ENCODE measurements around the gene CSTF3. TPM values are rescaled to one million over a fixed set of nuclear protein-coding genes. Genes with fewer than 3 reads are reported as not detected.

CSTF3 gene
- total RNA-seq, 1 experiment from 2014 or later = 45.6 TPM

- peaks cover 27% of the 10 kb centered on the region for H3K4me1 Mint-ChIP-seq (ENCODE audit: low read depth, unreplicated experiment)
- peak; percentile 64 to 66 for DNase-seq
- Histone ChIP-seq H3K27me3 (replicated peaks; ENCODE audit: control insufficient read depth, insufficient read depth, low read length) (no peaks in the 10 kb centered on the region), H3K4me1 (peaks cover 30% of the 10 kb centered on the region), H3K4me3 (ENCODE audit: low read depth, low read length) (no peak overlapping the region), H3K9me3 (no peaks in the 10 kb centered on the region), H3K36me3 (ENCODE audit: control insufficient read depth, insufficient read depth, low read length) (no peaks in the 10 kb centered on the region)
- H3K4me3 Mint-ChIP-seq (ENCODE audit: unreplicated experiment) = no peak overlapping the region
- TF ChIP-seq CTCF (IDR thresholded peaks at IDR 0.05; ENCODE audit: insufficient read depth in 1 of 2, low read depth in 1 of 2, low read length in 1 of 2, severe bottlenecking in 1 of 2, unreplicated experiment in 1 of 2) = no peak
- no peaks in the 10 kb centered on the region for H3K27me3 Mint-ChIP-seq (ENCODE audit: insufficient read depth, unreplicated experiment)
- ChIA-PET CTCF (interaction anchor here (0.5 kb wide), 1 partner anchor 635 kb away, joined by 4 read pairs; no protein-coding TSS in a partner anchor), POLR2A (no interaction called here)
- intact Hi-C loops (cut with micrococcal nuclease; ENCODE audit: unreplicated experiment) = no loop called here
- BruUV-seq (replicated peaks) = no TSS peak
- peaks cover 5% of the 10 kb centered on the region for H3K36me3 Mint-ChIP-seq (ENCODE audit: insufficient read depth, unreplicated experiment)
- peak overlapping the region; percentile 10 for H3K27ac Mint-ChIP-seq (ENCODE audit: unreplicated experiment)
- H3K9me3 Mint-ChIP-seq (ENCODE audit: unreplicated experiment) = no peaks in the 10 kb centered on the region
Observed at GRCh38 chr11:33172996-33173395, 11.7 kb upstream of the CSTF3 start.

DNA sequence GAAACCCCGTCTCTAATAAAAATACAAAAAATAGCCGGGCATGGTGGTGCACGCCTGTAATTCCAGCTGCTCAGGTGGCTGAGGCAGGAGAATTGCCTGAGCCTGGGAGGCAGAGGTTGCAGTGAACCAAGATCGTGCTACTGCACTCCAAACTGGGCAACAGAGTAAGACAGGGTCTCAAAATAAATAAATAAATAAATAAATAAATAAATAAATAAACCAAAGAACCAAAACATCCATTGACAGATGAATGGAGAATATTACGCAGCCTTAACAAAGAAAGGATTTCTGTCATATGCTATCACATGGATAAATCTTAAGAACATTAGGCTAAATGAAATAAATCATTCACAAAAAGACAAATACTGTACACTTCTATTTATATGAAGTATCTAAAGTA is 11.1 kb upstream of the CSTF3 start:
- no peaks in the 10 kb centered on the region for H3K27me3 Mint-ChIP-seq (ENCODE audit: insufficient read depth, unreplicated experiment)
- Histone ChIP-seq H3K4me3 (ENCODE audit: low read depth, low read length) (no peak overlapping the region), H3K36me3 (ENCODE audit: control insufficient read depth, insufficient read depth, low read length) (no peaks in the 10 kb centered on the region), H3K9me3 (no peaks in the 10 kb centered on the region), H3K4me1 (peaks cover 25% of the 10 kb centered on the region), H3K27me3 (replicated peaks; ENCODE audit: control insufficient read depth, insufficient read depth, low read length) (no peaks in the 10 kb centered on the region)
- peaks cover 20% of the 10 kb centered on the region for H3K4me1 Mint-ChIP-seq (ENCODE audit: low read depth, unreplicated experiment)
- CTCF ChIA-PET = interaction anchor here (0.5 kb wide), 1 partner anchor 634 kb away, joined by 4 read pairs; no protein-coding TSS in a partner anchor
- no peak for DNase-seq
- H3K36me3 Mint-ChIP-seq (ENCODE audit: insufficient read depth, unreplicated experiment) = no peaks in the 10 kb centered on the region
- no peak overlapping the region for H3K4me3 Mint-ChIP-seq (ENCODE audit: unreplicated experiment)
- TF ChIP-seq CTCF (IDR thresholded peaks at IDR 0.05; ENCODE audit: insufficient read depth in 1 of 2, low read depth in 1 of 2, low read length in 1 of 2, severe bottlenecking in 1 of 2, unreplicated experiment in 1 of 2) = no peak
- no peak overlapping the region for H3K27ac Mint-ChIP-seq (ENCODE audit: unreplicated experiment)
- H3K9me3 Mint-ChIP-seq (ENCODE audit: unreplicated experiment) = no peaks in the 10 kb centered on the region
- intact Hi-C loops (cut with micrococcal nuclease; ENCODE audit: unreplicated experiment) = no loop called here
- POLR2A ChIA-PET = no interaction called here
- BruUV-seq (replicated peaks) = no TSS peak

DNA sequence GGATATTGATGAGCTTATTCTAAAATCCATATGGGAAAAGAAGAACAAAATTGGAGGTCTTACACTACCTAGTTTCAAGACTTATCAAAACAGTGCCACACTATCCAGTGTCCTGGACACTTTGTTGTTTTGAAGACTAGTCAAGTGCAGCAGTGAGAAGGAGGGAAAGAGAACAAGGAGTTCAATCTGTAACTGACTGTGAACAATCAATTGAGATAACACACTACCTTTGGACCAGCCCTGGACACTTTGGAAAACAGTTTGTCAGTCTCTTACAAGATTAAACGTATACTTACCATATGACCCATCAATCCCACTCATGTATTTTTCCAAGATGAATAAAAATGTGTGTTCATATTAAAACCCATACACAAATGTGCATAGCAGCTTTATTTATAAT is 10.0 kb upstream of the CSTF3 start:
- Histone ChIP-seq H3K9me3 (no peaks in the 10 kb centered on the region), H3K4me1 (peaks cover 25% of the 10 kb centered on the region), H3K36me3 (ENCODE audit: control insufficient read depth, insufficient read depth, low read length) (no peaks in the 10 kb centered on the region), H3K27me3 (replicated peaks; ENCODE audit: control insufficient read depth, insufficient read depth, low read length) (no peaks in the 10 kb centered on the region), H3K4me3 (ENCODE audit: low read depth, low read length) (no peak overlapping the region)
- intact Hi-C loops (cut with micrococcal nuclease; ENCODE audit: unreplicated experiment) = no loop called here
- Mint-ChIP-seq H3K36me3 (ENCODE audit: insufficient read depth, unreplicated experiment) (no peaks in the 10 kb centered on the region), H3K27me3 (ENCODE audit: insufficient read depth, unreplicated experiment) (no peaks in the 10 kb centered on the region), H3K4me3 (ENCODE audit: unreplicated experiment) (no peak overlapping the region), H3K9me3 (ENCODE audit: unreplicated experiment) (no peaks in the 10 kb centered on the region), H3K4me1 (ENCODE audit: low read depth, unreplicated experiment) (peaks cover 19% of the 10 kb centered on the region), H3K27ac (ENCODE audit: unreplicated experiment) (no peak overlapping the region)
- CTCF ChIA-PET = no interaction called here
- POLR2A ChIA-PET = interaction anchor here (0.7 kb wide), 1 partner anchor 153 kb away, joined by 3 read pairs; no protein-coding TSS in a partner anchor
- TF ChIP-seq CTCF (IDR thresholded peaks at IDR 0.05; ENCODE audit: insufficient read depth in 1 of 2, low read depth in 1 of 2, low read length in 1 of 2, severe bottlenecking in 1 of 2, unreplicated experiment in 1 of 2) = no peak
- no TSS peak for BruUV-seq (replicated peaks)
- DNase-seq = no peak
